ENCODE measurements around the gene FRK.

FRK gene

DNA sequence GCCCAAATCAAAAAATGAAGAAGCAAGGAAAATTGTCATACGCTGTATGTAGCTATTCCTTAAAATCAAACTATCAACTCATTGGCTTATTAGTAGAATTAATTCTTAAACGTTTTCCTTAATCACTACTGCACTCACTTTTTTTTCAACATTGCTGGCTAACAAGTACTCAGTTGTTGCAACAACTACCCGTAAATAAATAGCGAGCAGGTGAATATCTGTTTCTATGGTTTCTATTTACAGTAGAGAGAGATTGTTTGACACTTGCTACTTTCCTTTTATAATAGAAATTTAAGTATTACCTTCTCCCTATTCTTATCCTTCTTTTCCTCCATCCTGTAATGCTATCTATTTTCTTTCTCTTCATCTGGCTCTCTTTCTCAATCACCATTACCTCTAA, 25.1 kb downstream of the FRK start:
- no peak for DNase-seq (ENCODE audit: extremely low read depth, low read depth)
- TF ChIP-seq, protein P1, sequence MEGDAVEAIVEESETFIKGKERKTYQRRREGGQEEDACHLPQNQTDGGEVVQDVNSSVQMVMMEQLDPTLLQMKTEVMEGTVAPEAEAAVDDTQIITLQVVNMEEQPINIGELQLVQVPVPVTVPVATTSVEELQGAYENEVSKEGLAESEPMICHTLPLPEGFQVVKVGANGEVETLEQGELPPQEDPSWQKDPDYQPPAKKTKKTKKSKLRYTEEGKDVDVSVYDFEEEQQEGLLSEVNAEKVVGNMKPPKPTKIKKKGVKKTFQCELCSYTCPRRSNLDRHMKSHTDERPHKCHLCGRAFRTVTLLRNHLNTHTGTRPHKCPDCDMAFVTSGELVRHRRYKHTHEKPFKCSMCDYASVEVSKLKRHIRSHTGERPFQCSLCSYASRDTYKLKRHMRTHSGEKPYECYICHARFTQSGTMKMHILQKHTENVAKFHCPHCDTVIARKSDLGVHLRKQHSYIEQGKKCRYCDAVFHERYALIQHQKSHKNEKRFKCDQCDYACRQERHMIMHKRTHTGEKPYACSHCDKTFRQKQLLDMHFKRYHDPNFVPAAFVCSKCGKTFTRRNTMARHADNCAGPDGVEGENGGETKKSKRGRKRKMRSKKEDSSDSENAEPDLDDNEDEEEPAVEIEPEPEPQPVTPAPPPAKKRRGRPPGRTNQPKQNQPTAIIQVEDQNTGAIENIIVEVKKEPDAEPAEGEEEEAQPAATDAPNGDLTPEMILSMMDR (IDR thresholded peaks at IDR 0.05; ENCODE audit: low read depth, low read length): no peak

GRCh38 chr6:116034327-116034726, 26.4 kb downstream of the FRK start:
- DNase-seq (ENCODE audit: extremely low read depth, low read depth): no peak
- TF ChIP-seq, protein P1 (IDR thresholded peaks at IDR 0.05; ENCODE audit: low read depth, low read length): no peak

DNA sequence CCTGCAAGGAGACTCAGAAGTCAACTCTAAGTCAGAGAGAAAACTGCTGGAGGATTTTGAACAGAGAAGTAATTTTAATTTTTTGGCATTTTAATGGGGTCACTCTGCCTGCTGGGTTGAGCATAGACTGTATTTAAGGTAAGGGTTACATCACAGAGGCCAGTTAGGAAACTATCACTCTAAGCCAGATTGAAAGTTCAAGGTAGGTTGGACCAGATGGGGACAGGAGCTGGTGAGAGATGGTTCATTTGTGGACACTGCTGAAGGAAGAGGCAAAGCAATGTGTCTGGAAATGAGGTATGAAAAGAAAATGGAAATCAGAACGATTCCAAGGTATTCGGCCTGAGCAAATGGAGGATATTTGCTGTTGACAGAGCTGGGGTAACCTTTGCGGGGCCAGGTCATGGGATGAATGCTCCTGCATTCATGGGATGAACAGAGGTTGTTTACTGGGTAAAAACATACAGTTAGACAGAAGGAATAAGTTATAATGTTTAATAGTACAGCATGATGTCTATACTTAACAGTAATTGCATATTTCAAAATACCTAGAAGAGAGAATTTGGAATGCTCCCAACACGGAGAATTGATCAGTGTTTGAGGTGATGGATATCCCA, 26.9 kb downstream of the FRK start:
- DNase-seq (ENCODE audit: extremely low read depth, low read depth): no peak
- TF ChIP-seq, protein P1 (IDR thresholded peaks at IDR 0.05; ENCODE audit: low read depth, low read length): no peak

- DNase-seq (ENCODE audit: extremely low read depth, low read depth): no peak
- TF ChIP-seq, protein P1 (IDR thresholded peaks at IDR 0.05; ENCODE audit: low read depth, low read length): no peak
These were observed 29.9 kb downstream of the FRK start for GRCh38 chr6:116030770-116031169.

- DNase-seq (ENCODE audit: extremely low read depth, low read depth): no peak
- TF ChIP-seq, protein P1 (IDR thresholded peaks at IDR 0.05; ENCODE audit: low read depth, low read length): no peak
These were observed 31.2 kb downstream of the FRK start for GRCh38 chr6:116029535-116029934.

- no peak for DNase-seq (ENCODE audit: extremely low read depth, low read depth)
- TF ChIP-seq, protein P1 (IDR thresholded peaks at IDR 0.05; ENCODE audit: low read depth, low read length): no peak
These were observed 32.5 kb downstream of the FRK start for GRCh38 chr6:116028233-116028632.

GRCh38 chr6:116027801-116028200, 32.9 kb downstream of the FRK start:
- DNase-seq (ENCODE audit: extremely low read depth, low read depth): no peak
- TF ChIP-seq, protein P1 (IDR thresholded peaks at IDR 0.05; ENCODE audit: low read depth, low read length): no peak
